ENCODE data around the gene KLHL22.

GRCh38 chr22:20429254-20430100, 66.1 kb downstream of the KLHL22 start:
- no peak for TF ChIP-seq POLR2AphosphoS5 (IDR thresholded peaks at IDR 0.05; ENCODE audit: borderline replicate concordance, low read depth, low read length)
- TF ChIP-seq EZH2 (IDR thresholded peaks at IDR 0.05), result no peak
